ENCODE results near the gene KLHDC8A. TPM values are rescaled to one million over a fixed set of nuclear protein-coding genes. Genes with fewer than 3 reads are reported as not detected.
"Not testable (repeated sequence)": the region's sequence is repeated elsewhere in the genome, so short reads cannot be mapped to it uniquely, and the experiment has no call there.

The KLHDC8A gene
- total RNA-seq = not detected in 2 replicates

GRCh38 chr1:205356440-205357139 is at the start of gene KLHDC8A:
Gene KLHDC8A, minus strand, starts transcription at chr1:205356922. Its CDS starts 13,318 bp downstream, at chr1:205343604.
- no peaks in the 10 kb centered on the region for H3K79me2 ChIP-seq (ENCODE audit: insufficient read depth, low read length)
- H2AFZ ChIP-seq (ENCODE audit: low read length) = no peak within 1 kb of the TSS
- no peak for DNase-seq (ENCODE audit: insufficient read length, low spot score, missing footprints)
- no peak within 1 kb of the TSS for H3K27ac ChIP-seq (ENCODE audit: low read depth, low read length)
- H3K9me3 ChIP-seq (ENCODE audit: low read depth, low read length) = no peaks in the 10 kb centered on the region
- H3K36me3 ChIP-seq (ENCODE audit: insufficient read depth, low read length) = no peaks in the 10 kb centered on the region
- H3K4me3 ChIP-seq (ENCODE audit: insufficient read depth, low read length) = no peak within 1 kb of the TSS
- H4K20me1 ChIP-seq (ENCODE audit: insufficient read depth, low read length) = no peaks in the 10 kb centered on the region
- peaks cover 33% of the 10 kb centered on the region for H3K27me3 ChIP-seq (ENCODE audit: insufficient read depth, low read length)
- H3K4me2 ChIP-seq (ENCODE audit: insufficient read depth, low read length) = peak within 1 kb of the TSS; percentile 56
- H3K4me1 ChIP-seq (ENCODE audit: insufficient read depth, low read length) = peaks cover 8% of the 10 kb centered on the region
- no peak for TF ChIP-seq CTCF (IDR thresholded peaks at IDR 0.05; ENCODE audit: extremely low read depth, low read depth, low read length)

DNA sequence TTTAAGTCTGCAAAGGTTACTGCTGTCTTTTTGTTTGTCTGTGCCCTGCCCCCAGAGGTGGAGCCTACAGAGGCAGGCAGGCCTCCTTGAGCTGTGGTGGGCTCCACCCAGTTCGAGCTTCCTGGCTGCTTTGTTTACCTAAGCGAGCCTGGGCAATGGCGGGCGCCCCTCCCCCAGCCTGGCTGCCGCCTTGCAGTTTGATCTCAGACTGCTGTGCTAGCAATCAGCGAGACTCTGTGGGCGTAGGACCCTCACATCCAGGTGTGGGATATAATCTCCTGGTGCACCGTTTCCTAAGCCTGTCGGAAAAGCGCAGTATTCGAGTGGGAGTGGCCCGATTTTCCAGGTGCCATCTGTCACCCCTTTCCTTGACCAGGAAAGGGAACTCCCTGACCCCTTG is 49.5 kb upstream of the KLHDC8A start:
- H3K4me2 ChIP-seq (ENCODE audit: insufficient read depth, low read length); H3K79me2 ChIP-seq (ENCODE audit: insufficient read depth, low read length); H3K9me3 ChIP-seq (ENCODE audit: low read depth, low read length); H3K4me1 ChIP-seq (ENCODE audit: insufficient read depth, low read length); H3K36me3 ChIP-seq (ENCODE audit: insufficient read depth, low read length); H3K27ac ChIP-seq (ENCODE audit: low read depth, low read length); H4K20me1 ChIP-seq (ENCODE audit: insufficient read depth, low read length); H3K4me3 ChIP-seq (ENCODE audit: insufficient read depth, low read length); DNase-seq (ENCODE audit: insufficient read length, low spot score, missing footprints); H2AFZ ChIP-seq (ENCODE audit: low read length): not testable (repeated sequence)
- peaks cover 12% of the 10 kb centered on the region for H3K27me3 ChIP-seq (ENCODE audit: insufficient read depth, low read length)

- H3K27me3 ChIP-seq (ENCODE audit: insufficient read depth, low read length); H4K20me1 ChIP-seq (ENCODE audit: insufficient read depth, low read length); H3K79me2 ChIP-seq (ENCODE audit: insufficient read depth, low read length): not testable (repeated sequence)
These were observed 47.8 kb upstream of the KLHDC8A start for GRCh38 chr1:205404484-205404883.

DNA sequence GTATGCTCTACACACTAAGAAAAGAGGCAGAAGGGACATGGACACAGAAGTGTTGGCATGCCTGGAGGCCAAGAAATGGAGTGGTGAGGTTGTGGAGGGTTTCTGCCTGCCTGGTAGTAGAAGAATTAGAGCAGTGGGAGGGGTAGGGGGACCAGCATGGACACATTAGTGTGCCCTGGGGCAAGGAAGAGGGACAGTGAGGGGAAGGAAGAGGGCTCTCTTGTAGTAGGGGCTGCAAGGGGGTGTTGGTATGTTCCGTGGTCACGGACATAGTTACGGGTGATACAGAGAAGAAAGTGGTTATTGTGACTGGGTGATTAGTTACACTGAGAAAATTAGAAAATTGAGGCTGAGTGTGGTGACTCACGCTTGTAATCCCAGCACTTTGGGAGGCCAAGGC is 41.9 kb upstream of the KLHDC8A start:
- no peak for TF ChIP-seq CTCF (IDR thresholded peaks at IDR 0.05; ENCODE audit: extremely low read depth, low read depth, low read length)
- H3K4me2 ChIP-seq (ENCODE audit: insufficient read depth, low read length) = no peak overlapping the region
- no peak overlapping the region for H3K4me3 ChIP-seq (ENCODE audit: insufficient read depth, low read length)
- H3K36me3 ChIP-seq (ENCODE audit: insufficient read depth, low read length) = no peaks in the 10 kb centered on the region
- no peak for DNase-seq (ENCODE audit: insufficient read length, low spot score, missing footprints)
- no peaks in the 10 kb centered on the region for H3K79me2 ChIP-seq (ENCODE audit: insufficient read depth, low read length)
- H3K27me3 ChIP-seq (ENCODE audit: insufficient read depth, low read length) = peaks cover 8% of the 10 kb centered on the region
- no peak overlapping the region for H2AFZ ChIP-seq (ENCODE audit: low read length)
- no peaks in the 10 kb centered on the region for H3K9me3 ChIP-seq (ENCODE audit: low read depth, low read length)
- no peak overlapping the region for H3K27ac ChIP-seq (ENCODE audit: low read depth, low read length)
- H4K20me1 ChIP-seq (ENCODE audit: insufficient read depth, low read length) = no peaks in the 10 kb centered on the region
- H3K4me1 ChIP-seq (ENCODE audit: insufficient read depth, low read length) = no peaks in the 10 kb centered on the region

More at GRCh38 chr1:205404484-205404883, 47.8 kb upstream of the KLHDC8A start:
- not testable (repeated sequence) for H3K4me3 ChIP-seq (ENCODE audit: insufficient read depth, low read length); H2AFZ ChIP-seq (ENCODE audit: low read length); H3K9me3 ChIP-seq (ENCODE audit: low read depth, low read length); H3K36me3 ChIP-seq (ENCODE audit: insufficient read depth, low read length); H3K27ac ChIP-seq (ENCODE audit: low read depth, low read length); H3K4me2 ChIP-seq (ENCODE audit: insufficient read depth, low read length); H3K4me1 ChIP-seq (ENCODE audit: insufficient read depth, low read length); DNase-seq (ENCODE audit: insufficient read length, low spot score, missing footprints)

GRCh38 chr1:205396967-205397616 is 40.4 kb upstream of the KLHDC8A start:
- peaks cover 9% of the 10 kb centered on the region for H3K27me3 ChIP-seq (ENCODE audit: insufficient read depth, low read length)
- H2AFZ ChIP-seq (ENCODE audit: low read length) = no peak overlapping the region
- no peaks in the 10 kb centered on the region for H4K20me1 ChIP-seq (ENCODE audit: insufficient read depth, low read length)
- TF ChIP-seq CTCF (IDR thresholded peaks at IDR 0.05; ENCODE audit: extremely low read depth, low read depth, low read length) = peak; percentile 69
- no peak for DNase-seq (ENCODE audit: insufficient read length, low spot score, missing footprints)
- H3K27ac ChIP-seq (ENCODE audit: low read depth, low read length) = no peak overlapping the region
- H3K79me2 ChIP-seq (ENCODE audit: insufficient read depth, low read length) = no peaks in the 10 kb centered on the region
- no peaks in the 10 kb centered on the region for H3K4me1 ChIP-seq (ENCODE audit: insufficient read depth, low read length)
- H3K4me3 ChIP-seq (ENCODE audit: insufficient read depth, low read length) = no peak overlapping the region
- no peaks in the 10 kb centered on the region for H3K36me3 ChIP-seq (ENCODE audit: insufficient read depth, low read length)
- H3K9me3 ChIP-seq (ENCODE audit: low read depth, low read length) = no peaks in the 10 kb centered on the region
- no peak overlapping the region for H3K4me2 ChIP-seq (ENCODE audit: insufficient read depth, low read length)
